Esophagus squamous epithelium (tissue), 5 donors: Measurements from ENCODE around the gene ZMIZ2. TPM values are rescaled to one million over a fixed set of nuclear protein-coding genes. Genes with fewer than 3 reads are reported as not detected.
"Not testable (repeated sequence)": the region's sequence is repeated elsewhere in the genome, so short reads cannot be mapped to it uniquely, and the experiment has no call there.

Experiments used
- DNase-seq: peaks from one replicate; lab custom pipeline; 2025; lab: John Stamatoyannopoulos, UW
- H3K27ac ChIP-seq, 4 donors: fragments of 200-600 bp; sonication (generic); one replicate each; pipeline ENCODE4 v1.5.1; 2016 to 2019; ENCODE audit warnings: mild to moderate bottlenecking in 1 of 4
- H3K27me3 ChIP-seq, 4 donors: fragments of 200-600 bp; sonication (generic); 1 replicate in 3 of 4; 2 replicates in 1 of 4; pipeline versions ENCODE4 v1.5.1 to v1.6.0; 2017 to 2021; ENCODE audit warnings: antibody characterized with exemption in 1 of 4
- H3K36me3 ChIP-seq, 3 donors: fragments of 200-600 bp; sonication (generic); one replicate each; pipeline ENCODE4 v1.5.1; 2016 to 2019
- H3K4me1 ChIP-seq, 3 donors: fragments of 200-600 bp; sonication (generic); one replicate each; pipeline ENCODE4 v1.5.1; 2017 to 2019
- H3K4me3 ChIP-seq, 4 donors: fragments of 200-600 bp; sonication (generic); 1 replicate in 3 of 4; 2 replicates in 1 of 4; pipeline ENCODE4 v1.5.1; 2016 to 2019; ENCODE audit warnings: mild to moderate bottlenecking in 2 of 4, moderate library complexity in 1 of 4
- H3K9me3 ChIP-seq, 3 donors: fragments of 200-600 bp; sonication (generic); one replicate each; pipeline ENCODE4 v1.5.1; 2016 to 2019
- CTCF ChIP-seq, 6 experiments: fragments of 450-650 bp in 4 of 6; fragments of 200-600 bp in 2 of 6; sonication (generic) in 2 of 6; IDR thresholded peaks; one replicate each; pipeline ENCODE4 v1.5.1; 2016 to 2019; ENCODE audit warnings: antibody characterized with exemption in 6 of 6, mild to moderate bottlenecking in 4 of 6, moderate library complexity in 4 of 6
- POLR2A ChIP-seq, 4 donors: fragments of 450-650 bp; IDR thresholded peaks; one replicate each; pipeline ENCODE4 v1.6.1; 2017; ENCODE audit warnings: antibody characterized with exemption in 4 of 4, mild to moderate bottlenecking in 4 of 4, moderate library complexity in 3 of 4
- WGBS, 2 donors: methylation state at CpG; one replicate each; pipeline ENCODE4 v1.1.5; 2018; 5-methylcytosine and 5-hydroxymethylcytosine counted together
- intact Hi-C: fragments of 100-400 bp; cut with DNase I; formaldehyde crosslinking; loops from one replicate; pipeline ENCODE4 v1.15.0; 2022
- total RNA-seq, 4 donors: library from RNA; depleted of rRNA; stranded (reverse); fragments of >200 nt; gene quantifications; one replicate each; pipeline ENCODE4 v1.1.0, GENCODE V29; 2016
- donor health status: DM: yes; HTN: yes; CAD: no.

ZMIZ2 gene
- total RNA-seq, 4 donors from 2014 or later: 6.9 to 25.4 (median 18.3) TPM

- DNase-seq: no peak
- Histone ChIP-seq H3K4me3 (no peak overlapping the region), H3K27me3 (no peaks in the 10 kb centered on the region), H3K36me3 (peaks cover 0 to 2% (median 0%) of the 10 kb centered on the region in 3 donors), H3K9me3 (no peaks in the 10 kb centered on the region), H3K4me1 (peaks cover 26 to 40% (median 30%) of the 10 kb centered on the region in 3 donors), H3K27ac (no peak overlapping the region)
- intact Hi-C loops: no loop called here
- WGBS, 2 donors: 59 to 60% methylated on average over 6 to 9 of the region's 10 CpGs
- TF ChIP-seq POLR2A (IDR thresholded peaks at IDR 0.05): no peak
- no peak for TF ChIP-seq CTCF (IDR thresholded peaks at IDR 0.05)
Measured at GRCh38 chr7:44772867-44773266, 24.2 kb downstream of the ZMIZ2 start.

- H3K4me3 ChIP-seq, intact Hi-C loops, H3K36me3 ChIP-seq, H3K27ac ChIP-seq, H3K27me3 ChIP-seq, DNase-seq, H3K9me3 ChIP-seq: not testable (repeated sequence)
- H3K4me1 ChIP-seq: peaks cover 9 to 24% (median 14%) of the 10 kb centered on the region in 3 donors
- 71 to 72% methylated on average over 1 to 3 of the region's 3 CpGs for WGBS, 2 donors
Measured at GRCh38 chr7:44774486-44774885, 25.8 kb downstream of the ZMIZ2 start.

- no peak for TF ChIP-seq POLR2A (IDR thresholded peaks at IDR 0.05)
- TF ChIP-seq CTCF (IDR thresholded peaks at IDR 0.05): no peak
- intact Hi-C loops: no loop called here
- no peak overlapping the region for H3K27ac ChIP-seq
- no peak overlapping the region for H3K4me3 ChIP-seq
- no peaks in the 10 kb centered on the region for H3K27me3 ChIP-seq
- H3K9me3 ChIP-seq: no peaks in the 10 kb centered on the region
- WGBS, 2 donors: 78 to 83% methylated on average over 6 of the region's 6 CpGs
- H3K4me1 ChIP-seq: peaks cover 0 to 14% (median 4%) of the 10 kb centered on the region in 3 donors
- DNase-seq: no peak
- no peaks in the 10 kb centered on the region for H3K36me3 ChIP-seq
Measured at GRCh38 chr7:44775383-44776107, 26.9 kb downstream of the ZMIZ2 start.

- intact Hi-C loops: no loop called here
- WGBS, 2 donors: 40 to 46% methylated on average over 3 of the region's 3 CpGs
- Histone ChIP-seq H3K4me3 (no peak overlapping the region), H3K27ac (no peak overlapping the region), H3K27me3 (no peaks in the 10 kb centered on the region), H3K4me1 (peaks cover 0 to 10% (median 0%) of the 10 kb centered on the region in 3 donors), H3K9me3 (no peaks in the 10 kb centered on the region), H3K36me3 (no peaks in the 10 kb centered on the region)
- no peak for DNase-seq
- TF ChIP-seq POLR2A (IDR thresholded peaks at IDR 0.05) (no peak), CTCF (IDR thresholded peaks at IDR 0.05) (no peak)
Measured at GRCh38 chr7:44776211-44776610, 27.6 kb downstream of the ZMIZ2 start.

- no peak for DNase-seq
- Histone ChIP-seq H3K27ac (no peak overlapping the region), H3K4me3 (no peak overlapping the region), H3K9me3 (peaks cover 0 to 8% (median 0%) of the 10 kb centered on the region in 3 donors), H3K27me3 (no peaks in the 10 kb centered on the region), H3K4me1 (no peaks in the 10 kb centered on the region), H3K36me3 (no peaks in the 10 kb centered on the region)
- intact Hi-C loops: no loop called here
- TF ChIP-seq POLR2A (IDR thresholded peaks at IDR 0.05) (no peak), CTCF (IDR thresholded peaks at IDR 0.05) (no peak)
- 100% methylated on average over 1 of the region's 1 CpG; no CpG with 5 or more reads in 1 of the 2 donors for WGBS, 2 donors
Measured at GRCh38 chr7:44782460-44782859, 33.8 kb downstream of the ZMIZ2 start.
